ENCODE data around the gene EBF3. TPM values are rescaled to one million over a fixed set of nuclear protein-coding genes. Genes with fewer than 3 reads are reported as not detected.

Gene EBF3
- total RNA-seq, 1 experiment from 2014 or later, result 0.12 TPM

DNA sequence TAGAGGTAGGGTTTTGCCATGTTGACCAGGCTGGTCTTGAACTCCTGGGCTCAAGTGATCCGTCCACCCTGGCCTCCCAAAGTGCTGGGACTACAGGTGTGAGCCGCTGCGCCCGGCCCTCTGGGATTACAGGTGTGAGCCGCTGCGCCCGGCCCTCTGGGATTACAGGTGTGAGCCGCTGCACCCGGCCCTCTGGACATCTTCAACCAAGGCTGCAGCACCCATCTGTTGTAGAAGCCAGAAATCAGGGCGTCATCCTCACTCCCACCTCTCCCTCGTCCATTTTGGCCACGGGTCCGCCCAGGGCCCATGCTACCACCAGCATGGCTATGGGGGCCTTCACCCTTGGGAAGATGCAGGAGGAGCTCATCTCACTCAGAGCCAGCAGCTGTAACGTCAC lies 38.5 kb upstream of the EBF3 start:
- Histone ChIP-seq H3K27me3 (ENCODE audit: insufficient read depth, low read length) (peaks cover 3% of the 10 kb centered on the region; the same call in 1 of the 2 replicates), H3K9ac (ENCODE audit: low read length) (no peak overlapping the region), H3K79me2 (ENCODE audit: insufficient read depth, low read length) (no peaks in the 10 kb centered on the region), H3K9me2 (ENCODE audit: insufficient read depth) (no peaks in the 10 kb centered on the region), H3K9me3 (ENCODE audit: control insufficient read depth in 1 of 2, insufficient read depth in 1 of 2, low read depth in 1 of 2, low read length in 2 of 2) (no peaks in the 10 kb centered on the region), H3K4me2 (ENCODE audit: low read length) (no peak overlapping the region), H3K27ac (ENCODE audit: low read depth, low read length) (no peak overlapping the region), H3K36me3 (ENCODE audit: control insufficient read depth in 1 of 2, insufficient read depth in 2 of 2, low read length in 2 of 2) (no peaks in the 10 kb centered on the region), H2AFZ (ENCODE audit: low read depth, low read length, poor library complexity, severe bottlenecking) (no peak overlapping the region), H4K20me1 (ENCODE audit: insufficient read depth) (no peaks in the 10 kb centered on the region), H3K4me1 (ENCODE audit: control insufficient read depth in 1 of 2, insufficient read depth in 2 of 2, low read length in 2 of 2) (no peaks in the 10 kb centered on the region), H3K4me3 (replicated peaks in 1 of 2; ENCODE audit: low read depth in 1 of 2, low read length in 2 of 2) (no peak overlapping the region)
- ChIA-PET RAD21 (ENCODE audit: low non-redundant PET in 1 of 2, low total read pairs in 2 of 2, uncharacterized antibody in 2 of 2, unreplicated experiment in 2 of 2) (no interaction called here), POLR2A (no interaction called here), CTCF (no interaction called here)
- TF ChIP-seq YY1 (IDR thresholded peaks at IDR 0.05; ENCODE audit: extremely low read depth, insufficient replicate concordance, low read depth, low read length) (no peak), POLR2A (IDR thresholded peaks at IDR 0.05; ENCODE audit: borderline replicate concordance, extremely low read depth, insufficient read depth, insufficient read length) (no peak), FOSL1 (IDR thresholded peaks at IDR 0.05; ENCODE audit: low read depth) (no peak), ZFX (IDR thresholded peaks at IDR 0.05) (no peak), ELF1 (IDR thresholded peaks at IDR 0.05; ENCODE audit: borderline replicate concordance, low read depth) (no peak), SRF (IDR thresholded peaks at IDR 0.05; ENCODE audit: low read depth) (no peak), ZNF274 (IDR thresholded peaks at IDR 0.05; ENCODE audit: low read depth, low read length) (no peak), EZH2phosphoT487 (IDR thresholded peaks at IDR 0.05; ENCODE audit: borderline replicate concordance) (no peak), POLR2AphosphoS5 (IDR thresholded peaks at IDR 0.05; ENCODE audit: low read depth, low read length) (no peak), EZH2 (IDR thresholded peaks at IDR 0.05) (no peak), SP1 (IDR thresholded peaks at IDR 0.05; ENCODE audit: low read depth) (no peak), JUND (IDR thresholded peaks at IDR 0.05) (no peak), RAD21 (IDR thresholded peaks at IDR 0.05; ENCODE audit: low read depth) (no peak)
- TF ChIP-seq, protein P1, sequence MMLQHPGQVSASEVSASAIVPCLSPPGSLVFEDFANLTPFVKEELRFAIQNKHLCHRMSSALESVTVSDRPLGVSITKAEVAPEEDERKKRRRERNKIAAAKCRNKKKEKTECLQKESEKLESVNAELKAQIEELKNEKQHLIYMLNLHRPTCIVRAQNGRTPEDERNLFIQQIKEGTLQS (IDR thresholded peaks at IDR 0.05), result no peak
- TF ChIP-seq, protein P2, sequence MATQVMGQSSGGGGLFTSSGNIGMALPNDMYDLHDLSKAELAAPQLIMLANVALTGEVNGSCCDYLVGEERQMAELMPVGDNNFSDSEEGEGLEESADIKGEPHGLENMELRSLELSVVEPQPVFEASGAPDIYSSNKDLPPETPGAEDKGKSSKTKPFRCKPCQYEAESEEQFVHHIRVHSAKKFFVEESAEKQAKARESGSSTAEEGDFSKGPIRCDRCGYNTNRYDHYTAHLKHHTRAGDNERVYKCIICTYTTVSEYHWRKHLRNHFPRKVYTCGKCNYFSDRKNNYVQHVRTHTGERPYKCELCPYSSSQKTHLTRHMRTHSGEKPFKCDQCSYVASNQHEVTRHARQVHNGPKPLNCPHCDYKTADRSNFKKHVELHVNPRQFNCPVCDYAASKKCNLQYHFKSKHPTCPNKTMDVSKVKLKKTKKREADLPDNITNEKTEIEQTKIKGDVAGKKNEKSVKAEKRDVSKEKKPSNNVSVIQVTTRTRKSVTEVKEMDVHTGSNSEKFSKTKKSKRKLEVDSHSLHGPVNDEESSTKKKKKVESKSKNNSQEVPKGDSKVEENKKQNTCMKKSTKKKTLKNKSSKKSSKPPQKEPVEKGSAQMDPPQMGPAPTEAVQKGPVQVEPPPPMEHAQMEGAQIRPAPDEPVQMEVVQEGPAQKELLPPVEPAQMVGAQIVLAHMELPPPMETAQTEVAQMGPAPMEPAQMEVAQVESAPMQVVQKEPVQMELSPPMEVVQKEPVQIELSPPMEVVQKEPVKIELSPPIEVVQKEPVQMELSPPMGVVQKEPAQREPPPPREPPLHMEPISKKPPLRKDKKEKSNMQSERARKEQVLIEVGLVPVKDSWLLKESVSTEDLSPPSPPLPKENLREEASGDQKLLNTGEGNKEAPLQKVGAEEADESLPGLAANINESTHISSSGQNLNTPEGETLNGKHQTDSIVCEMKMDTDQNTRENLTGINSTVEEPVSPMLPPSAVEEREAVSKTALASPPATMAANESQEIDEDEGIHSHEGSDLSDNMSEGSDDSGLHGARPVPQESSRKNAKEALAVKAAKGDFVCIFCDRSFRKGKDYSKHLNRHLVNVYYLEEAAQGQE (IDR thresholded peaks at IDR 0.05; ENCODE audit: low read depth), result no peak
- TF ChIP-seq, protein P3, sequence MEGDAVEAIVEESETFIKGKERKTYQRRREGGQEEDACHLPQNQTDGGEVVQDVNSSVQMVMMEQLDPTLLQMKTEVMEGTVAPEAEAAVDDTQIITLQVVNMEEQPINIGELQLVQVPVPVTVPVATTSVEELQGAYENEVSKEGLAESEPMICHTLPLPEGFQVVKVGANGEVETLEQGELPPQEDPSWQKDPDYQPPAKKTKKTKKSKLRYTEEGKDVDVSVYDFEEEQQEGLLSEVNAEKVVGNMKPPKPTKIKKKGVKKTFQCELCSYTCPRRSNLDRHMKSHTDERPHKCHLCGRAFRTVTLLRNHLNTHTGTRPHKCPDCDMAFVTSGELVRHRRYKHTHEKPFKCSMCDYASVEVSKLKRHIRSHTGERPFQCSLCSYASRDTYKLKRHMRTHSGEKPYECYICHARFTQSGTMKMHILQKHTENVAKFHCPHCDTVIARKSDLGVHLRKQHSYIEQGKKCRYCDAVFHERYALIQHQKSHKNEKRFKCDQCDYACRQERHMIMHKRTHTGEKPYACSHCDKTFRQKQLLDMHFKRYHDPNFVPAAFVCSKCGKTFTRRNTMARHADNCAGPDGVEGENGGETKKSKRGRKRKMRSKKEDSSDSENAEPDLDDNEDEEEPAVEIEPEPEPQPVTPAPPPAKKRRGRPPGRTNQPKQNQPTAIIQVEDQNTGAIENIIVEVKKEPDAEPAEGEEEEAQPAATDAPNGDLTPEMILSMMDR (IDR thresholded peaks at IDR 0.05 in 2 of 3, conservative IDR thresholded peaks at IDR 0.05 in 1 of 3; ENCODE audit: borderline replicate concordance in 1 of 3, insufficient read depth in 1 of 3, low read depth in 2 of 3, low read length in 2 of 3), result no peak
- TF ChIP-seq, protein P4, sequence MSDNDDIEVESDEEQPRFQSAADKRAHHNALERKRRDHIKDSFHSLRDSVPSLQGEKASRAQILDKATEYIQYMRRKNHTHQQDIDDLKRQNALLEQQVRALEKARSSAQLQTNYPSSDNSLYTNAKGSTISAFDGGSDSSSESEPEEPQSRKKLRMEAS (IDR thresholded peaks at IDR 0.05), result no peak
- ATAC-seq, result no peak
- intact Hi-C loops (cut with micrococcal nuclease), result no loop called here
- no peak for DNase-seq (ENCODE audit: low read depth, low spot score)
- BruUV-seq (replicated peaks), result no TSS peak

Data from HCT116 (cell line).